AG04450 (cell line): ENCODE data around the gene VEPH1. TPM values are rescaled to one million over a fixed set of nuclear protein-coding genes. Genes with fewer than 3 reads are reported as not detected.

Experiments used
- CTCF ChIA-PET: fragments of 300-600, 350-600 bp; formaldehyde crosslinking; extraction: SDS; loops from one replicate; lab custom pipeline; 2022; ENCODE audit warnings: antibody characterized with exemption, inconsistent platforms; lab: Charles Lee
- POLR2A ChIA-PET: fragments of 350-600 bp; formaldehyde crosslinking; extraction: SDS; loops from one replicate; lab custom pipeline; 2021; ENCODE audit warnings: antibody characterized with exemption, inconsistent platforms; lab: Yijun Ruan, JAX
- DNase-seq: peaks from one replicate; pipeline ENCODE4 v3.0.0-alpha.2; 2011; ENCODE audit warnings: low read depth, low spot score
- H3K27ac ChIP-seq: one replicate; pipeline ENCODE4 v1.5.1; 2012; ENCODE audit warnings: low read depth, low read length, control low read depth
- H3K27me3 ChIP-seq: one replicate; pipeline ENCODE4 v1.6.0; 2012; ENCODE audit warnings: low read length; ENCODE audit not compliant: control insufficient read depth, insufficient read depth
- H3K4me3 ChIP-seq: 2 replicates; pipeline ENCODE4 v1.5.1; 2011; ENCODE audit warnings: mild to moderate bottlenecking, low read depth, low read length, control low read depth
- H3K9me3 ChIP-seq: 2 replicates; pipeline ENCODE4 v1.5.1; 2012; ENCODE audit warnings: low read length; ENCODE audit not compliant: control insufficient read depth, insufficient read depth
- polyA plus RNA-seq: library from polyadenylated mRNA; depleted of rRNA; stranded (reverse); fragments of >200 nt; gene quantifications from 2 replicates; pipeline ENCODE4 v1.2.3, GENCODE V29; 2011
- TF ChIP-seq, protein P1 (sequence below): IDR thresholded peaks from 2 replicates; pipeline ENCODE4 v1.5.1; 2011; ENCODE audit warnings: low read depth, low read length, control low read depth, inconsistent platforms

Gene VEPH1
- polyA plus RNA-seq, 1 experiment, result 36.4 TPM

DNA sequence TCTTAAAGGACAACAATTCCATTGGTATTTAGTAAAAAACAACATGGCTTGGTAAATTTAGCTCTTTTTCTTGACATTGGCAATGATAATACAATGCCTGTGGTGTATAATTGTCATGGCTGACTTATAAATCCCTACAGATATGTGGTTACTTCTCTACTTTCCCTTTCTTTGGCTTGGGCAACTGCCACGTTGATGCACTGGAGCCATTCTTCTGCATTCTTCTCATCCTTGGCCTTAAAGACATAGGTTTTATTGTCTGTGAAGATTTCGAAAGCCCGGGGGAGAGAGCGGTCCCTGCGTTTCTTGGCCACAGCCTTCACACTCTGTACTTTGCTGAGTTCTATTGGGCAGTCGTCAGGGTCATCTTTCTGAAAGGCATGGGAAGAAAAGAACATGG lies 242.2 kb downstream of the VEPH1 start:
- Histone ChIP-seq H3K9me3 (no peaks in the 10 kb centered on the region), H3K4me3 (no peak overlapping the region), H3K27me3 (no peaks in the 10 kb centered on the region), H3K27ac (no peak overlapping the region)
- ChIA-PET CTCF (no interaction called here), POLR2A (no interaction called here)
- TF ChIP-seq, protein P1, sequence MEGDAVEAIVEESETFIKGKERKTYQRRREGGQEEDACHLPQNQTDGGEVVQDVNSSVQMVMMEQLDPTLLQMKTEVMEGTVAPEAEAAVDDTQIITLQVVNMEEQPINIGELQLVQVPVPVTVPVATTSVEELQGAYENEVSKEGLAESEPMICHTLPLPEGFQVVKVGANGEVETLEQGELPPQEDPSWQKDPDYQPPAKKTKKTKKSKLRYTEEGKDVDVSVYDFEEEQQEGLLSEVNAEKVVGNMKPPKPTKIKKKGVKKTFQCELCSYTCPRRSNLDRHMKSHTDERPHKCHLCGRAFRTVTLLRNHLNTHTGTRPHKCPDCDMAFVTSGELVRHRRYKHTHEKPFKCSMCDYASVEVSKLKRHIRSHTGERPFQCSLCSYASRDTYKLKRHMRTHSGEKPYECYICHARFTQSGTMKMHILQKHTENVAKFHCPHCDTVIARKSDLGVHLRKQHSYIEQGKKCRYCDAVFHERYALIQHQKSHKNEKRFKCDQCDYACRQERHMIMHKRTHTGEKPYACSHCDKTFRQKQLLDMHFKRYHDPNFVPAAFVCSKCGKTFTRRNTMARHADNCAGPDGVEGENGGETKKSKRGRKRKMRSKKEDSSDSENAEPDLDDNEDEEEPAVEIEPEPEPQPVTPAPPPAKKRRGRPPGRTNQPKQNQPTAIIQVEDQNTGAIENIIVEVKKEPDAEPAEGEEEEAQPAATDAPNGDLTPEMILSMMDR, result no peak
- no peak for DNase-seq

DNA sequence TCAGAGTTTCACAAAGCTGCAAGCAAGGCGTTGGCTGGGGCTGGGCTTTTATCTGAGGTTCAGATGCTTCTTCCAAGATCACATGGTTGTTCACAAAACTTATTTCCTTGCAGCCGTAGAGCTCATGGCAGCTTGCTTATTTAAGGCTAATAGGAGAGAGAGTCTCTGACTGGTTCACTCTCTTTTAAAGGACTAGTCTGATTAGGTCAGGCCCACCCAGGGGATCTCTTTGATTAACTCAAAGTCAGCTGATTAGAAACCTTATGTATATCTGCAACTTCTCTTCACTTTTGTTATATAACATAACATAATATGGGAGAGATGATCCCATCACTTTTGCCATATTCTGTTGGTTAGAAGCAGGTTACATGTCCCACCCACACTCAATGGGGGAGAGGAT lies 243.4 kb downstream of the VEPH1 start:
- TF ChIP-seq, protein P1, result no peak
- POLR2A ChIA-PET, result no interaction called here

DNA sequence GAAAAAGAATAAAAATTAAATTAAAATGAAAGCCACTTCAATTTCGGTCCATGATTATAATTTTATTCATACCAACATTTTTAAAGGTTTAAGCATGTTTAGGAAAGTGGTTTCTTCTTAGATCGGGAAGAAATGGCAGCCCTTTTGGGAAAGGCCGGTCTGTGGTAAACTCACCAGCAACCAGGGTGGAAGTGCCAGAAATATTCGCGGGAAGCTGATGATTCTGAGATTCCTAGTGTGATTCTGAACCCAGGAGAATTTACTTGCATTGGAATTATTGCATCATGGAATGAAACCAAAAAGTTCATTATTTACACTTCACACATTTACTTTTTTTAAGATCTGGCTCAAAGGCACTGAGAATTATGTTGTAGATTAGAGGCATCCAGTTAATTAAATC lies 246.1 kb downstream of the VEPH1 start:
- CTCF ChIA-PET, result no interaction called here
- DNase-seq, result no peak

More for the DNA sequence above, 243.4 kb downstream of the VEPH1 start:
- DNase-seq, result no peak
- no peak overlapping the region for H3K27ac ChIP-seq
- H3K4me3 ChIP-seq, result no peak overlapping the region
- no peaks in the 10 kb centered on the region for H3K27me3 ChIP-seq
- no peaks in the 10 kb centered on the region for H3K9me3 ChIP-seq
- CTCF ChIA-PET, result no interaction called here

DNA sequence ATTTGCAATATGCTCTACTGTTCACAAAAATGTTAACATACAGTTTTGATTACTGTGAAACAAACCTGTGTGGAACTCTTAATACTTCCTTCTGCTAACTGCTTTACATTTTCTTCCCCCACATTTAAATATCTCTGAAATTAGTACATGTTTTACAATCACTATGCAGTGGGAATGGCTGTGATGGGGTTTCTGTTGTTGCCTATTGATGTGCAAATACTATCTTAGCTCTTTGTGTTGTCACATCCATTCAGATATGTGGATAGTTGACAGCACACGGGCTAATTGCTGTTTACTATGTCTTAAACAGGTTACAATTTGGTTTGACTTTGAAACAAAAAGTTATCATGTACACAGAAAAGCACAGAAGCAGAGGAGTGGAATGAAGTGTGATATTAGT lies 247.4 kb downstream of the VEPH1 start:
- Histone ChIP-seq H3K9me3 (no peaks in the 10 kb centered on the region), H3K27me3 (no peaks in the 10 kb centered on the region), H3K4me3 (no peak overlapping the region), H3K27ac (no peak overlapping the region)
- no peak for DNase-seq
- TF ChIP-seq, protein P1, result no peak
- ChIA-PET POLR2A (no interaction called here), CTCF (no interaction called here)

More for the DNA sequence above, 246.1 kb downstream of the VEPH1 start:
- Histone ChIP-seq H3K9me3 (no peaks in the 10 kb centered on the region), H3K27ac (no peak overlapping the region), H3K27me3 (no peaks in the 10 kb centered on the region), H3K4me3 (no peak overlapping the region)
- POLR2A ChIA-PET, result no interaction called here
- TF ChIP-seq, protein P1, result no peak

DNA sequence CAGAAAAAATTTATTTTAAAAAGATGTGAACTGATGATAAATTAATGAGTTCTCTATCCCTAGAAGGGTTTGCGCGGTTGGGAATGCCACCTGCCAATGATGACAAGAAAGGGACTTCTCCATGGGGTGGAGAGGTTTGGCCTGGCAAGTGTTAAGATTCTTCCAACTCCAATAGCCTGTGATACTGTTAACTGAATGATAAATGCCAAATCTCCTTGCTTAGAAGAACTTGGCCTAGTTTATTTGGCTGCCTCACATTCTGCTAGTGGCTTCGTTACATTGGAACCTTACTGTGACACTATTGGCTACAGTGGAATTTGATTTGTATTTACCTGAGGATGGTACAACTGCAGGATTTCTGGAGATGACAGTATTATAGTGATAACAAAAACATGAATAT lies 251.5 kb downstream of the VEPH1 start:
- TF ChIP-seq, protein P1, result no peak
- no peaks in the 10 kb centered on the region for H3K9me3 ChIP-seq
- H3K27ac ChIP-seq, result no peak overlapping the region
- no peak for DNase-seq
- H3K4me3 ChIP-seq, result no peak overlapping the region
- H3K27me3 ChIP-seq, result no peaks in the 10 kb centered on the region
- ChIA-PET CTCF (interaction anchor here (1.8 kb wide), 1 partner anchor 12 kb away, joined by 4 read pairs; no protein-coding TSS in a partner anchor), POLR2A (no interaction called here)
